ENCODE results near the gene PVRIG.
"Not testable (repeated sequence)": the region's sequence is repeated elsewhere in the genome, so short reads cannot be mapped to it uniquely, and the experiment has no call there.

The PVRIG gene

GRCh38 chr7:100219801-100220585, at the start of gene PVRIG:
Gene PVRIG (plus strand): TSS chr7:100219949. CDS start chr7:100219971, 22 bp downstream.
- DNase-seq = not testable (repeated sequence)

- DNase-seq = no peak
These were observed 49.5 kb upstream of the PVRIG start for GRCh38 chr7:100170101-100170897.

GRCh38 chr7:100171087-100171681, 48.6 kb upstream of the PVRIG start:
- no peak for DNase-seq

GRCh38 chr7:100171840-100172239, 47.9 kb upstream of the PVRIG start:
- no peak for DNase-seq

- no peak for DNase-seq
These were observed 45.8 kb upstream of the PVRIG start for GRCh38 chr7:100173806-100174495.

- no peak for DNase-seq
These were observed 45.2 kb upstream of the PVRIG start for GRCh38 chr7:100174582-100174981.

- DNase-seq = no peak
These were observed 44.3 kb upstream of the PVRIG start for GRCh38 chr7:100175296-100175935.

- no peak for DNase-seq
These were observed 43.4 kb upstream of the PVRIG start for GRCh38 chr7:100176096-100177044.

- peak; percentile 82 for DNase-seq
These were observed 42.4 kb upstream of the PVRIG start, which contains the start of the genes GPC2 and STAG3 for GRCh38 chr7:100177045-100178001. Gene GPC2 (minus strand): TSS chr7:100177381. CDS start chr7:100177199, 182 bp downstream. Gene STAG3 (plus strand): TSS chr7:100177918. CDS start chr7:100180557, 2,639 bp downstream.

GRCh38 chr7:100180084-100180483, 39.7 kb upstream of the PVRIG start:
- DNase-seq = not testable (repeated sequence)

GRCh38 chr7:100182616-100183015, 37.1 kb upstream of the PVRIG start:
- not testable (repeated sequence) for DNase-seq

- DNase-seq = not testable (repeated sequence)
These were observed 36.7 kb upstream of the PVRIG start for GRCh38 chr7:100183090-100183489.

GRCh38 chr7:100185726-100186125, 34.0 kb upstream of the PVRIG start:
- DNase-seq = no peak

- DNase-seq = no peak
These were observed 30.7 kb upstream of the PVRIG start for GRCh38 chr7:100189061-100189460.

- DNase-seq = no peak
These were observed 29.6 kb upstream of the PVRIG start for GRCh38 chr7:100190048-100190711.

GRCh38 chr7:100191775-100192174, 28.0 kb upstream of the PVRIG start:
- no peak for DNase-seq

- DNase-seq = not testable (repeated sequence)
These were observed 27.4 kb upstream of the PVRIG start for GRCh38 chr7:100192281-100192862.

- DNase-seq = no peak
These were observed 26.8 kb upstream of the PVRIG start for GRCh38 chr7:100192969-100193368.

- no peak for DNase-seq
These were observed 24.5 kb upstream of the PVRIG start for GRCh38 chr7:100195222-100195621.
